Endothelial cell of umbilical vein (primary cell): ENCODE data around the gene CRACR2A. TPM values are rescaled to one million over a fixed set of nuclear protein-coding genes. Genes with fewer than 3 reads are reported as not detected.

Source experiments
- BruUV-seq: library from RNA; stranded (reverse); fragments of 400-500 nt; replicated peaks from 2 replicates; lab custom pipeline; 2021; lab: Mats Ljungman, UMichigan
- CTCF ChIA-PET: fragments of 300-600, 350-600 bp; sonication (Branson Sonifier 250); formaldehyde crosslinking; loops from one replicate; lab custom pipeline; 2021; ENCODE audit warnings: antibody characterized with exemption, inconsistent platforms; lab: Charles Lee
- POLR2A ChIA-PET: fragments of 300-600, 350-600 bp; sonication (Branson Sonifier 250); formaldehyde crosslinking; loops from one replicate; lab custom pipeline; 2021; ENCODE audit warnings: antibody characterized with exemption, inconsistent platforms; lab: Charles Lee
- DNase-seq: peaks from one replicate; pipeline ENCODE4 v3.0.0-alpha.2; 2011; ENCODE audit warnings: low read depth, low spot score
- FAIRE-seq: peaks from 2 replicates; lab custom pipeline; 2011; peaks lifted over from hg19 to GRCh38; lab: Jason Lieb, UNC
- H2AFZ ChIP-seq: 2 replicates; pipeline ENCODE4 v1.6.0; 2012; ENCODE audit warnings: low read depth, low read length, control low read depth, inconsistent platforms
- H3K27ac ChIP-seq: 2 replicates; pipeline ENCODE4 v1.5.1; 2011; ENCODE audit warnings: low read depth, mild to moderate bottlenecking, control low read depth, low read length, moderate library complexity; ENCODE audit not compliant: insufficient read depth
- H3K27me3 ChIP-seq, 2 experiments: 2 replicates each; pipeline versions ENCODE4 v1.6.0 to v1.6.1; 2011; ENCODE audit warnings: low read length in 2 of 2, mixed read lengths in 1 of 2; ENCODE audit not compliant: control insufficient read depth in 2 of 2, insufficient read depth in 2 of 2
- H3K36me3 ChIP-seq, 2 experiments: 2 replicates in 1 of 2; 3 replicates in 1 of 2; pipeline ENCODE4 v1.5.1; 2011; ENCODE audit warnings: low read length in 2 of 2, mild to moderate bottlenecking in 1 of 2, moderate library complexity in 1 of 2; ENCODE audit not compliant: control insufficient read depth in 2 of 2, insufficient read depth in 2 of 2; ENCODE audit errors: extremely low read depth in 1 of 2
- H3K4me1 ChIP-seq: 3 replicates; pipeline ENCODE4 v1.5.1; 2011; ENCODE audit warnings: mild to moderate bottlenecking, low read length; ENCODE audit not compliant: control insufficient read depth, insufficient read depth; ENCODE audit errors: extremely low read depth
- H3K4me2 ChIP-seq: 2 replicates; pipeline ENCODE4 v1.6.1; 2011; ENCODE audit warnings: low read length, control low read depth, mixed read lengths; ENCODE audit not compliant: insufficient read depth
- H3K4me3 ChIP-seq, 3 experiments: fragments of 200-600 bp in 1 of 3; sonication (generic), shearing (Covaris generic) in 1 of 3; replicated peaks in 1 of 3; 2 replicates each; pipeline ENCODE4 v1.5.1; 2011 to 2016; ENCODE audit warnings: control low read depth in 3 of 3, low read length in 3 of 3, mild to moderate bottlenecking in 2 of 3, inconsistent platforms in 1 of 3, low read depth in 1 of 3, moderate library complexity in 1 of 3; ENCODE audit not compliant: insufficient read depth in 1 of 3
- H3K79me2 ChIP-seq: 2 replicates; pipeline ENCODE4 v1.6.0; 2012; ENCODE audit warnings: low read length, inconsistent platforms; ENCODE audit not compliant: control insufficient read depth, insufficient read depth
- H3K9ac ChIP-seq: replicated peaks from 2 replicates; pipeline ENCODE3; 2011; ENCODE audit warnings: low read length, control low read depth; ENCODE audit not compliant: insufficient read depth; ENCODE audit errors: extremely low read depth
- H3K9me1 ChIP-seq: replicated peaks from 3 replicates; pipeline ENCODE4 v1.6.0; 2011; ENCODE audit warnings: mild to moderate bottlenecking, low read length; ENCODE audit not compliant: control insufficient read depth, insufficient read depth; ENCODE audit errors: extremely low read depth
- H3K9me3 ChIP-seq: replicated peaks from 2 replicates; pipeline ENCODE4 v1.5.1; 2012; ENCODE audit warnings: low read length, inconsistent platforms; ENCODE audit not compliant: control insufficient read depth, insufficient read depth
- H4K20me1 ChIP-seq: replicated peaks from 2 replicates; pipeline ENCODE3; 2011; ENCODE audit warnings: mild to moderate bottlenecking, low read length; ENCODE audit not compliant: control insufficient read depth, insufficient read depth; ENCODE audit errors: extremely low read depth
- EZH2 ChIP-seq: IDR thresholded peaks from 2 replicates; pipeline ENCODE4 v1.6.1; 2012; ENCODE audit warnings: borderline replicate concordance, low read depth, mild to moderate bottlenecking, moderate library complexity, low read length, inconsistent platforms; ENCODE audit not compliant: severe bottlenecking
- FOS ChIP-seq: IDR thresholded peaks from 2 replicates; pipeline ENCODE4 v1.6.1; 2011; ENCODE audit warnings: mild to moderate bottlenecking, low read length, moderate library complexity, borderline replicate concordance; ENCODE audit not compliant: insufficient read depth
- GATA2 ChIP-seq: IDR thresholded peaks from 2 replicates; pipeline ENCODE4 v1.7.0; 2011; ENCODE audit warnings: low read depth, mild to moderate bottlenecking, moderate library complexity, mixed read lengths, low read length; ENCODE audit not compliant: insufficient read length, insufficient read depth
- JUN ChIP-seq: IDR thresholded peaks from 2 replicates; pipeline ENCODE4 v1.6.1; 2011; ENCODE audit warnings: borderline replicate concordance, low read depth; ENCODE audit not compliant: insufficient read length, insufficient read depth
- MYC ChIP-seq: IDR thresholded peaks from one replicate; pipeline ENCODE4 v1.6.1; 2011; ENCODE audit warnings: mild to moderate bottlenecking, low read depth, low read length
- POLR2A ChIP-seq: IDR thresholded peaks from 2 replicates; pipeline ENCODE4 v1.6.1; 2012; ENCODE audit warnings: low read depth, mild to moderate bottlenecking, control low read depth, low read length
- POLR2AphosphoS5 ChIP-seq: IDR thresholded peaks from 2 replicates; pipeline ENCODE4 v1.6.1; 2012; ENCODE audit warnings: low read depth, mild to moderate bottlenecking, control low read depth, low read length, moderate library complexity; ENCODE audit not compliant: insufficient read depth
- dilution Hi-C: fragments of 300-500 bp; cut with MboI; formaldehyde crosslinking; loops from one replicate; pipeline ENCODE4 v1.15.0; 2019; ENCODE audit warnings: low sequenced_read_pairs; ENCODE audit not compliant: extremely low pct_ligation_motif_present
- intact Hi-C: fragments of 100-400 bp; cut with micrococcal nuclease; formaldehyde crosslinking; loops from one replicate; pipeline ENCODE4 v1.10.0; 2022
- polyA plus RNA-seq, 4 experiments: library from polyadenylated mRNA; depleted of rRNA in 3 of 4; stranded (reverse) in 3 of 4; unstranded in 1 of 4; fragments of >200 nt; gene quantifications; 2 replicates each; pipeline versions ENCODE4 v1.2.1 to v1.2.3, GENCODE V29; 2011 to 2012; ENCODE audit warnings: missing spikeins in 1 of 4
- total RNA-seq: library from RNA; stranded (reverse); gene quantifications from 2 replicates; pipeline ENCODE4 v1.2.3, GENCODE V29; 2021
- TF ChIP-seq, protein P1 (sequence below): IDR thresholded peaks from 2 replicates; pipeline ENCODE4 v1.6.1; 2011; ENCODE audit not compliant: insufficient read depth, insufficient read length
- TF ChIP-seq, protein P2 (sequence below), 2 donors: IDR thresholded peaks; 1 replicate in 1 of 2; 2 replicates in 1 of 2; pipeline ENCODE4 v1.5.1; 2011; ENCODE audit warnings: low read length in 2 of 2, mild to moderate bottlenecking in 2 of 2, moderate library complexity in 2 of 2, control low read depth in 1 of 2, inconsistent platforms in 1 of 2, low read depth in 1 of 2; ENCODE audit not compliant: insufficient read depth in 1 of 2; ENCODE audit errors: extremely low read depth in 1 of 2

Gene CRACR2A
- total and polyA plus RNA-seq, 2 donors (not counting 3 experiments of a cell fraction or from before 2014, with no cell fraction given): 4.4 to 15.9 TPM

DNA sequence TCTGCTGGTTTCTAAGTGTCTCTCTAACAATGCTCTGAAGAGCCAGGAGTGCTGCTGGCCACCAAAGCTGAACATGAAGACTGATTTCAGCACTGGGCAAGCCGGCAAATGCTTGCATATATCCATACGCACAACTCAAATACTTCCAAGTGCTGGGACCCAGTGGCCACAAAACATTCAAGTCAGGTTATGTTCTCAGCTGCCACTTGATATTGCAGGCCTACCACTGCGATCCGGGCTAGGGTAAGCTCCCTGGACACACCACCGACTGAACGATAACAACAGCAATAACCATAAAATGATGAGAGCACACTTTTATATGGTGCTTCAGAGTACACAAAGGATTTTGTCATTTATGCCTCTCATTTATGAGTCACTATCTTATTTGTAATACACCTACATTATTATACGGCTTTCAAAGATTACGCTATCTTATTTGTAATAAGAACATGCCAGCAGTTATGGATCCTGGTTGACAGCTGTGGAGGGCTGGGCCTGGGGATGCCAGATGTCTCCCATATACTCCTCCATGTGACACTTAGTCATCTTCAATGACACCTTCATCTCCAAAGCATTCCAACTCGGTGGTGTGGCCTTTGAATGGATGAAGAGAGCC lies 35.5 kb downstream of the CRACR2A start:
- no peaks in the 10 kb centered on the region for H3K36me3 ChIP-seq
- no peaks in the 10 kb centered on the region for H3K4me1 ChIP-seq
- H3K9me1 ChIP-seq: no peaks in the 10 kb centered on the region
- no peaks in the 10 kb centered on the region for H4K20me1 ChIP-seq
- DNase-seq: no peak
- no TSS peak for BruUV-seq
- no peaks in the 10 kb centered on the region for H3K27me3 ChIP-seq
- intact Hi-C loops: no loop called here
- no peak overlapping the region for H3K9ac ChIP-seq
- H3K4me3 ChIP-seq: no peak overlapping the region
- no peak overlapping the region for H2AFZ ChIP-seq
- H3K9me3 ChIP-seq: no peaks in the 10 kb centered on the region
- no peak for TF ChIP-seq GATA2
- no peak for TF ChIP-seq MYC
- TF ChIP-seq POLR2AphosphoS5: no peak
- no peak for TF ChIP-seq FOS
- no peak for TF ChIP-seq JUN
- TF ChIP-seq, protein P1, sequence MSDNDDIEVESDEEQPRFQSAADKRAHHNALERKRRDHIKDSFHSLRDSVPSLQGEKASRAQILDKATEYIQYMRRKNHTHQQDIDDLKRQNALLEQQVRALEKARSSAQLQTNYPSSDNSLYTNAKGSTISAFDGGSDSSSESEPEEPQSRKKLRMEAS: no peak
- no peak for TF ChIP-seq EZH2
- TF ChIP-seq, protein P2, sequence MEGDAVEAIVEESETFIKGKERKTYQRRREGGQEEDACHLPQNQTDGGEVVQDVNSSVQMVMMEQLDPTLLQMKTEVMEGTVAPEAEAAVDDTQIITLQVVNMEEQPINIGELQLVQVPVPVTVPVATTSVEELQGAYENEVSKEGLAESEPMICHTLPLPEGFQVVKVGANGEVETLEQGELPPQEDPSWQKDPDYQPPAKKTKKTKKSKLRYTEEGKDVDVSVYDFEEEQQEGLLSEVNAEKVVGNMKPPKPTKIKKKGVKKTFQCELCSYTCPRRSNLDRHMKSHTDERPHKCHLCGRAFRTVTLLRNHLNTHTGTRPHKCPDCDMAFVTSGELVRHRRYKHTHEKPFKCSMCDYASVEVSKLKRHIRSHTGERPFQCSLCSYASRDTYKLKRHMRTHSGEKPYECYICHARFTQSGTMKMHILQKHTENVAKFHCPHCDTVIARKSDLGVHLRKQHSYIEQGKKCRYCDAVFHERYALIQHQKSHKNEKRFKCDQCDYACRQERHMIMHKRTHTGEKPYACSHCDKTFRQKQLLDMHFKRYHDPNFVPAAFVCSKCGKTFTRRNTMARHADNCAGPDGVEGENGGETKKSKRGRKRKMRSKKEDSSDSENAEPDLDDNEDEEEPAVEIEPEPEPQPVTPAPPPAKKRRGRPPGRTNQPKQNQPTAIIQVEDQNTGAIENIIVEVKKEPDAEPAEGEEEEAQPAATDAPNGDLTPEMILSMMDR (IDR thresholded peaks at IDR 0.05; ENCODE audit: extremely low read depth in 1 of 2, insufficient read depth in 1 of 2, low read depth in 1 of 2, low read length in 2 of 2): no peak
- TF ChIP-seq POLR2A: no peak
- dilution Hi-C loops: no loop called here
- no peak overlapping the region for H3K4me2 ChIP-seq
- no peaks in the 10 kb centered on the region for H3K79me2 ChIP-seq
- ChIA-PET CTCF (no interaction called here), POLR2A (no interaction called here)
- FAIRE-seq: no peak
- no peak overlapping the region for H3K27ac ChIP-seq
